Measurements from ENCODE around the gene SATB1.
"Not testable (repeated sequence)": the region's sequence is repeated elsewhere in the genome, so short reads cannot be mapped to it uniquely, and the experiment has no call there.

Gene SATB1

GRCh38 chr3:18355832-18356231 is 69.3 kb downstream of the SATB1 start:
- DNase-seq = no peak

- DNase-seq = no peak
Observed at GRCh38 chr3:18354701-18355100, 70.4 kb downstream of the SATB1 start.

GRCh38 chr3:18351823-18352744 is 73.1 kb downstream of the SATB1 start:
- DNase-seq = no peak

- DNase-seq = no peak
Observed at GRCh38 chr3:18351069-18351628, 74.0 kb downstream of the SATB1 start.

GRCh38 chr3:18349197-18349798 is 75.8 kb downstream of the SATB1 start:
- DNase-seq = peak in 5 of 56 donors; percentile 1 to 14 (median 12)

- DNase-seq = no peak
Observed at GRCh38 chr3:18346097-18346496, 79.0 kb downstream of the SATB1 start.

- no peak for DNase-seq
Observed at GRCh38 chr3:18345015-18345367, 80.1 kb downstream of the SATB1 start.

GRCh38 chr3:18344306-18345014 is 80.7 kb downstream of the SATB1 start:
- DNase-seq = no peak

- DNase-seq = no peak
Observed at GRCh38 chr3:18343809-18344208, 81.3 kb downstream of the SATB1 start.

GRCh38 chr3:18338827-18339514 is 86.2 kb downstream of the SATB1 start:
- no peak for DNase-seq

GRCh38 chr3:18337231-18337630 is 87.9 kb downstream of the SATB1 start:
- no peak for DNase-seq

- no peak for DNase-seq
Observed at GRCh38 chr3:18334837-18335601, 90.1 kb downstream of the SATB1 start.

- not testable (repeated sequence) for DNase-seq
Observed at GRCh38 chr3:18330772-18331441, 94.2 kb downstream of the SATB1 start.

GRCh38 chr3:18308096-18308650 is 117.0 kb downstream of the SATB1 start:
- no peak for DNase-seq

GRCh38 chr3:18307529-18307928 is 117.6 kb downstream of the SATB1 start:
- no peak for DNase-seq

GRCh38 chr3:18302517-18302916 is 122.6 kb downstream of the SATB1 start:
- DNase-seq = no peak

GRCh38 chr3:18301781-18302180 is 123.4 kb downstream of the SATB1 start:
- DNase-seq = no peak

- DNase-seq = no peak
Observed at GRCh38 chr3:18300916-18301315, 124.2 kb downstream of the SATB1 start.

GRCh38 chr3:18297126-18297525 is 128.0 kb downstream of the SATB1 start:
- DNase-seq = no peak

All from nucleus accumbens (tissue), 56 donors.